ENCODE measurements around the gene CELF5. TPM values are rescaled to one million over a fixed set of nuclear protein-coding genes. Genes with fewer than 3 reads are reported as not detected.
"Not testable (repeated sequence)": the region's sequence is repeated elsewhere in the genome, so short reads cannot be mapped to it uniquely, and the experiment has no call there.

Gene CELF5
- total RNA-seq, 2 experiments from 2014 or later: not detected

GRCh38 chr19:3284759-3285646 is 60.5 kb downstream of the CELF5 start:
- Mint-ChIP-seq H3K36me3 (ENCODE audit: low read depth) (no peaks in the 10 kb centered on the region), H3K27me3 (ENCODE audit: low read depth) (peaks cover 16% of the 10 kb centered on the region), H3K27ac (no peak overlapping the region), H3K4me3 (peak overlapping the region; percentile 63), H3K4me1 (ENCODE audit: low read depth) (peaks cover 10% of the 10 kb centered on the region), H3K9me3 (peaks cover 2% of the 10 kb centered on the region)
- CTCF ChIA-PET: interaction anchor here (0.6 kb wide), 2 partner anchors 12 to 1308 kb away, joined by 4 to 6 read pairs; no protein-coding TSS in a partner anchor
- intact Hi-C loops (cut with micrococcal nuclease): loop anchor here (1.0 kb wide), 1 partner anchor 9 kb away; no protein-coding TSS in a partner anchor
- peak; percentile 94 for DNase-seq

DNA sequence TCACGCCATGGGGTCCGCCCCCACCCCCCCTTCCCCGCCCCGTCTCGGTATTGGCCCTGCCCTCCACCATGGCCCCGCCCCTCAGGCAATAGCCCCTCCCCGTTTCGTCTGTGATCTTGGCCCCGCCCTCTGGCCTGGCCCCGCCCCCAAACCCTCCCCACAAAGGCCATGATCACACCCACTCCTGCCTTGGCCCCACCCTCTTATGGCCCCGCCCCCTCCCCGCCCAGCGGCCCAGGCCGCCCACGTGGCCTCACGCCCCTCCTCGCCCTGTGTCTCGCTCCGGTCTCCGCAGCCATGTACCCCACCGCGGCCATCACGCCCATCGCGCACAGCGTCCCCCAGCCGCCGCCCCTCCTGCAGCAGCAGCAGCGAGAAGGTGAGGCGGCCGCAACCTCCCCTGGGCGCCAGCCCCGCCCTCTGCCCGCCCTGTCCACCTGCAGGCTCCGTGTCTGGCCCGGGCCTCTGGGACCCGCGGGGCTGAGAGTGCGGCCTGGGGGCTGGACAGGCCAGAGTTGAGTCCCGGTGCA is 61.3 kb downstream of the CELF5 start:
- CTCF ChIA-PET: no interaction called here
- no peak for DNase-seq
- Mint-ChIP-seq H3K27ac (no peak overlapping the region), H3K36me3 (ENCODE audit: low read depth) (no peaks in the 10 kb centered on the region), H3K27me3 (ENCODE audit: low read depth) (peaks cover 16% of the 10 kb centered on the region), H3K9me3 (peaks cover 2% of the 10 kb centered on the region), H3K4me3 (no peak overlapping the region), H3K4me1 (ENCODE audit: low read depth) (peaks cover 10% of the 10 kb centered on the region)
- intact Hi-C loops (cut with micrococcal nuclease): loop anchor here (1.0 kb wide), 1 partner anchor 9 kb away; no protein-coding TSS in a partner anchor

DNA sequence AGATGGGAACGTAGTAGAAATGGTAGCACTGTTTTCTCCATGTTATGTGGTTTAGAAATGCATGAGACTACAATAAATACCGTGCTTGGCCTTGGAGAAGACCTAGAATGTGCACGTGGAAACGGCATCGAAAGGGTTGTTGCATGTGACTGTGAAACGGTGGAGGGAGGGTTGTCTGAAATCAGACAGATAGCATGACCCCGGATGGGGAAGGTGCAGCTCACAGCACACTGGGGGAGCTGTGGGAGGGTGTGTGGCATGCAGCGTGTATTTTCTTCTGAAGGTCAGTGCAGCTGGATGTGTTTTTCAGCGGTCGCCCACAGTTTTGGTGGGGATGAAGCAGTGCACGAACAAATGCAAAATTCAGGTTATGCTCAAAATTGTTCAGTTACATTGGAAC is 63.4 kb downstream of the CELF5 start:
- no peak for DNase-seq
- Mint-ChIP-seq H3K36me3 (ENCODE audit: low read depth) (no peaks in the 10 kb centered on the region), H3K4me1 (ENCODE audit: low read depth) (peaks cover 10% of the 10 kb centered on the region), H3K27me3 (ENCODE audit: low read depth) (peaks cover 16% of the 10 kb centered on the region), H3K27ac (no peak overlapping the region), H3K4me3 (no peak overlapping the region), H3K9me3 (peaks cover 2% of the 10 kb centered on the region)
- intact Hi-C loops (cut with micrococcal nuclease): no loop called here
- CTCF ChIA-PET: no interaction called here

- CTCF ChIA-PET: interaction anchor here (0.6 to 2.3 kb wide), 2 partner anchors 58 to 197 kb away, joined by 3 to 6 read pairs; no protein-coding TSS in a partner anchor
- H3K9me3 Mint-ChIP-seq; H3K4me1 Mint-ChIP-seq (ENCODE audit: low read depth); intact Hi-C loops (cut with micrococcal nuclease); H3K36me3 Mint-ChIP-seq (ENCODE audit: low read depth); DNase-seq; H3K4me3 Mint-ChIP-seq; H3K27ac Mint-ChIP-seq: not testable (repeated sequence)
- H3K27me3 Mint-ChIP-seq (ENCODE audit: low read depth): peaks cover 16% of the 10 kb centered on the region
Observed at GRCh38 chr19:3288437-3288836, 64.0 kb downstream of the CELF5 start.

- no peak overlapping the region for H3K4me3 Mint-ChIP-seq
- H3K9me3 Mint-ChIP-seq: peaks cover 2% of the 10 kb centered on the region
- intact Hi-C loops (cut with micrococcal nuclease): no loop called here
- no peak for DNase-seq
- CTCF ChIA-PET: interaction anchor here (0.6 to 2.3 kb wide), 2 partner anchors 195 to 746 kb away, joined by 3 to 6 read pairs; no protein-coding TSS in a partner anchor
- peaks cover 12% of the 10 kb centered on the region for H3K27me3 Mint-ChIP-seq (ENCODE audit: low read depth)
- H3K27ac Mint-ChIP-seq: no peak overlapping the region
- peaks cover 7% of the 10 kb centered on the region for H3K4me1 Mint-ChIP-seq (ENCODE audit: low read depth)
- no peaks in the 10 kb centered on the region for H3K36me3 Mint-ChIP-seq (ENCODE audit: low read depth)
Observed at GRCh38 chr19:3289971-3290569, 65.6 kb downstream of the CELF5 start.

- intact Hi-C loops (cut with micrococcal nuclease); DNase-seq; H3K4me1 Mint-ChIP-seq (ENCODE audit: low read depth); H3K9me3 Mint-ChIP-seq; H3K36me3 Mint-ChIP-seq (ENCODE audit: low read depth); H3K27ac Mint-ChIP-seq; H3K4me3 Mint-ChIP-seq: not testable (repeated sequence)
- H3K27me3 Mint-ChIP-seq (ENCODE audit: low read depth): peaks cover 11% of the 10 kb centered on the region
- CTCF ChIA-PET: interaction anchor here (0.6 to 0.8 kb wide), 2 partner anchors 195 to 747 kb away, joined by 3 to 5 read pairs; no protein-coding TSS in a partner anchor
Observed at GRCh38 chr19:3290858-3291257, 66.4 kb downstream of the CELF5 start.

- Mint-ChIP-seq H3K36me3 (ENCODE audit: low read depth) (no peaks in the 10 kb centered on the region), H3K27me3 (ENCODE audit: low read depth) (peaks cover 11% of the 10 kb centered on the region), H3K4me1 (ENCODE audit: low read depth) (no peaks in the 10 kb centered on the region), H3K4me3 (no peak overlapping the region), H3K9me3 (no peaks in the 10 kb centered on the region), H3K27ac (no peak overlapping the region)
- intact Hi-C loops (cut with micrococcal nuclease): no loop called here
- CTCF ChIA-PET: interaction anchor here (1.5 kb wide), 1 partner anchor 13 kb away, joined by 4 read pairs; no protein-coding TSS in a partner anchor
- no peak for DNase-seq
Observed at GRCh38 chr19:3291644-3292043, 67.2 kb downstream of the CELF5 start.

GRCh38 chr19:3292958-3293529 is 68.6 kb downstream of the CELF5 start:
- intact Hi-C loops (cut with micrococcal nuclease): no loop called here
- no peak overlapping the region for H3K27ac Mint-ChIP-seq
- no peaks in the 10 kb centered on the region for H3K9me3 Mint-ChIP-seq
- no peak overlapping the region for H3K4me3 Mint-ChIP-seq
- no peak for DNase-seq
- H3K36me3 Mint-ChIP-seq (ENCODE audit: low read depth): no peaks in the 10 kb centered on the region
- no peaks in the 10 kb centered on the region for H3K4me1 Mint-ChIP-seq (ENCODE audit: low read depth)
- CTCF ChIA-PET: interaction anchor here (0.9 to 1.5 kb wide), 2 partner anchors 12 to 18 kb away, joined by 3 to 4 read pairs; no protein-coding TSS in a partner anchor
- H3K27me3 Mint-ChIP-seq (ENCODE audit: low read depth): peaks cover 9% of the 10 kb centered on the region

GRCh38 chr19:3293560-3293959 is 69.1 kb downstream of the CELF5 start:
- H3K4me1 Mint-ChIP-seq (ENCODE audit: low read depth): no peaks in the 10 kb centered on the region
- no peak for DNase-seq
- H3K36me3 Mint-ChIP-seq (ENCODE audit: low read depth): no peaks in the 10 kb centered on the region
- no peaks in the 10 kb centered on the region for H3K9me3 Mint-ChIP-seq
- H3K4me3 Mint-ChIP-seq: no peak overlapping the region
- no peak overlapping the region for H3K27ac Mint-ChIP-seq
- intact Hi-C loops (cut with micrococcal nuclease): no loop called here
- H3K27me3 Mint-ChIP-seq (ENCODE audit: low read depth): peaks cover 8% of the 10 kb centered on the region
- CTCF ChIA-PET: interaction anchor here (0.9 kb wide), 1 partner anchor 19 kb away, joined by 3 read pairs; no protein-coding TSS in a partner anchor

DNA sequence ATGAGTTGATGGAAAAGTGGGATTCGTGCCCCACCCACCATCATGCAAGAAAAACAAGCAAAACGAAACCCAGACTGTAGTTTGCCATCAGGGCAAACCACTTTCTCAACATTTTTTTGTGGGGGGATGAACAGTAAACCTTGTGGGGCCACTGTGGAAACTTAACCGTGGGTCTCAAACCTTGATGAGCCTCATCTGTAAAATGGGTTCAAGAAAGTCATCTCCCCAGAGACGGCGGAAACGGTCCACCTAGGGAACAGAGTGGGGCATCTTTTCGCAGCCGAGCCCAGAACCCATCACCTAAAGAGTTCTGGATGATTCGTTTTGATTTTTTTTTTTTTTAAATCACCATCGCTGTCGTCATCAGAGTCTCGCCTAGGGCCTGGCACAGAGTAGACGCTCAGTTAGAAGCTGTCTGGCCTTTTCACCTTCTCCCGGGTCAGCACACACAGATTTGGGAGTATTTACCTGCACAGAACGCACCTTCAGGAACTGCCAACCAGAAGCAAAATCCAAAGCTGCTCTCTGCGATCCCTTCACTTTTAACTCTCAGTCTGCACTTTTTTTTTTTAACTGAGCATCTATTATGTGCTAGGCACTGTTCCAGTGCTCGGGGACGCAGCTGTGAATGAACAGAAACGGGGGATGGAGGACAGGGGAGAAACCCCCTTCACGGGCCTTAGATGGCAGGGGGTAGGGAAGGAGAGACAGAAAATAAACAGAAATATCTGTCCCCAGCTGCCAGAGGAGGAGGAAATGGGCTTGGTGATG is 69.8 kb downstream of the CELF5 start:
- CTCF ChIA-PET: no interaction called here
- no peaks in the 10 kb centered on the region for H3K36me3 Mint-ChIP-seq (ENCODE audit: low read depth)

DNA sequence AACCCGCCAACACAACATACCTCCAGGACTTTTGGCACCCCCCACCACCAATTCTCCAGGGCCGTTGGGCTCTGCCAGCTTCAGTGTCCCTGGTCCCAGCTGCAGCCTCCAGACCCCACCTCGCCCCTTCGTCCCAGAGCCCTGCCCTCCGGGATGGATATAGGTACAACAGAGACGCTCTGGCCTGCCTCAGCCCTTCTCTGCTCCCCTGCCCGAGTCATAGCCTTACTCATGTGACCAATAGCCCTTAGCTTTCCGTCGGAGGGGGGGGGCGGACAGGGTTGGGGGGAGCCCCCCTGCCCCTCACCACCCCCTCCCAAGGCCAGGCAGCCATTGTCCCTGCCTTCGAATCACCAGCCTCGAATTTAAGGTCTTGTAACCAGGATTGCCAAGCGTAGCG is 71.1 kb downstream of the CELF5 start:
- Mint-ChIP-seq H3K27ac (no peak overlapping the region), H3K27me3 (ENCODE audit: low read depth) (peaks cover 8% of the 10 kb centered on the region), H3K9me3 (no peaks in the 10 kb centered on the region), H3K4me3 (no peak overlapping the region), H3K36me3 (ENCODE audit: low read depth) (no peaks in the 10 kb centered on the region), H3K4me1 (ENCODE audit: low read depth) (no peaks in the 10 kb centered on the region)
- intact Hi-C loops (cut with micrococcal nuclease): no loop called here
- CTCF ChIA-PET: no interaction called here
- DNase-seq: no peak

More for the DNA sequence above, 69.8 kb downstream of the CELF5 start:
- Mint-ChIP-seq H3K4me3 (no peak overlapping the region), H3K27ac (no peak overlapping the region), H3K9me3 (no peaks in the 10 kb centered on the region), H3K27me3 (ENCODE audit: low read depth) (peaks cover 8% of the 10 kb centered on the region), H3K4me1 (ENCODE audit: low read depth) (no peaks in the 10 kb centered on the region)
- intact Hi-C loops (cut with micrococcal nuclease): no loop called here
- no peak for DNase-seq
